Left ventricle myocardium inferior (tissue), 1 donor: ENCODE data around the gene ASTN1. TPM values are rescaled to one million over a fixed set of nuclear protein-coding genes. Genes with fewer than 3 reads are reported as not detected.

Experiments
- DNase-seq: peaks from one replicate; pipeline ENCODE4 v3.0.0-alpha.2; 2020
- H3K27ac ChIP-seq: fragments of 200-600 bp; replicated peaks from 2 replicates; pipeline ENCODE4 v1.8.0; 2021
- H3K27me3 ChIP-seq: fragments of 200-600 bp; 2 replicates; pipeline ENCODE4 v1.8.0; 2021; ENCODE audit warnings: low read depth
- H3K36me3 ChIP-seq: fragments of 200-600 bp; 2 replicates; pipeline ENCODE4 v1.8.0; 2021
- H3K4me1 ChIP-seq: fragments of 200-600 bp; 2 replicates; pipeline ENCODE4 v1.8.0; 2021
- H3K4me3 ChIP-seq: fragments of 200-600 bp; 2 replicates; pipeline ENCODE4 v1.8.0; 2021; ENCODE audit warnings: mild to moderate bottlenecking, moderate library complexity
- H3K9me3 ChIP-seq: fragments of 200-600 bp; replicated peaks from 2 replicates; pipeline ENCODE4 v1.8.0; 2021
- CTCF ChIP-seq: fragments of 200-600 bp; IDR thresholded peaks from 2 replicates; pipeline ENCODE4 v1.8.0; 2021; ENCODE audit warnings: antibody characterized with exemption, mild to moderate bottlenecking, borderline replicate concordance
- intact Hi-C: fragments of 100-400 bp; cut with micrococcal nuclease; formaldehyde crosslinking; loops from one replicate; pipeline ENCODE4 v1.11.0; 2022
- total RNA-seq: library from RNA; stranded (reverse); fragmentation: NEBNext Ultra II Directional; extraction: Animal tissue kit (Norgen Biotek cat#: 25700); gene quantifications from one replicate; pipeline ENCODE4 v1.2.1, GENCODE V29; 2021
- donor health status: DM: no; HTN: yes; CAD: no; lungs with severe emphysema.

Gene ASTN1
- total RNA-seq, 1 donor from 2014 or later, result 0.33 TPM

GRCh38 chr1:177054542-177054941 is 110.0 kb downstream of the ASTN1 start:
- no peaks in the 10 kb centered on the region for H3K36me3 ChIP-seq

GRCh38 chr1:177053648-177054047 is 110.9 kb downstream of the ASTN1 start:
- DNase-seq, result no peak
- H3K4me1 ChIP-seq, result no peaks in the 10 kb centered on the region
- intact Hi-C loops, result no loop called here
- H3K27me3 ChIP-seq, result peaks cover 2% of the 10 kb centered on the region
- H3K9me3 ChIP-seq, result no peaks in the 10 kb centered on the region
- no peak for TF ChIP-seq CTCF
- no peak overlapping the region for H3K27ac ChIP-seq
- no peak overlapping the region for H3K4me3 ChIP-seq
- no peaks in the 10 kb centered on the region for H3K36me3 ChIP-seq

More at GRCh38 chr1:177054542-177054941, 110.0 kb downstream of the ASTN1 start:
- H3K9me3 ChIP-seq, result no peaks in the 10 kb centered on the region
- H3K27ac ChIP-seq, result no peak overlapping the region
- H3K4me1 ChIP-seq, result no peaks in the 10 kb centered on the region
- DNase-seq, result no peak
- no peaks in the 10 kb centered on the region for H3K27me3 ChIP-seq
- H3K4me3 ChIP-seq, result no peak overlapping the region
- no peak for TF ChIP-seq CTCF
- intact Hi-C loops, result no loop called here

- TF ChIP-seq CTCF, result no peak
- Histone ChIP-seq H3K9me3 (no peaks in the 10 kb centered on the region), H3K4me3 (no peak overlapping the region), H3K27ac (no peak overlapping the region), H3K36me3 (no peaks in the 10 kb centered on the region), H3K4me1 (no peaks in the 10 kb centered on the region), H3K27me3 (peaks cover 5% of the 10 kb centered on the region)
- no peak for DNase-seq
- intact Hi-C loops, result no loop called here
These were observed 116.0 kb downstream of the ASTN1 start for GRCh38 chr1:177048314-177049069.

GRCh38 chr1:177045151-177045550 is 119.4 kb downstream of the ASTN1 start:
- intact Hi-C loops, result no loop called here
- Histone ChIP-seq H3K4me1 (no peaks in the 10 kb centered on the region), H3K27me3 (peaks cover 13% of the 10 kb centered on the region), H3K27ac (no peak overlapping the region), H3K36me3 (no peaks in the 10 kb centered on the region), H3K4me3 (no peak overlapping the region), H3K9me3 (no peaks in the 10 kb centered on the region)
- no peak for TF ChIP-seq CTCF
- no peak for DNase-seq

- Histone ChIP-seq H3K9me3 (no peaks in the 10 kb centered on the region), H3K4me1 (no peaks in the 10 kb centered on the region), H3K36me3 (no peaks in the 10 kb centered on the region), H3K27me3 (peaks cover 13% of the 10 kb centered on the region), H3K4me3 (no peak overlapping the region), H3K27ac (no peak overlapping the region)
- no peak for TF ChIP-seq CTCF
- intact Hi-C loops, result no loop called here
- DNase-seq, result no peak
These were observed 120.1 kb downstream of the ASTN1 start for GRCh38 chr1:177044390-177044789.
